Measurements from ENCODE around the gene SREBF2. TPM values are rescaled to one million over a fixed set of nuclear protein-coding genes. Genes with fewer than 3 reads are reported as not detected.

SREBF2 gene
- total RNA-seq, 1 experiment from 2014 or later = 129 TPM

DNA sequence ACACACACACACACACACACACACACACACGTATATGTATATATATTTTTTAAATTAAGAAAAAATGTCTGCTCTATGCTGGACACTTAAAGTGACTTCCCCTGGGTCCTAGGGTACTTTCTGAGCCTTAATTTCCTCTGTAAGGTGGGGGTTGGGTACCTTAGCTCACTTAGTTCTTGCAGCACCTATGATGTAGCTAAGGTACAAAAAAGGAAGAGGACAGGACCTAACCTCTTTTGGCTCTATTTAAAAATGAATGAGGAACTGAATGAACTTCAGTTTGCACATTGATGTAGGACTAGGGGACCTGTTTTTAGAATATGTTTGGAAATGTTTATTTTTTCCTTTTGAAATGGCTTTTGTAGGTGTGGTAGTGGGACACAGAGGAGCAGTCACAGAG is 11.1 kb downstream of the SREBF2 start:
- peaks cover 95% of the 10 kb centered on the region for H3K79me2 ChIP-seq (ENCODE audit: insufficient read depth, low read length)
- TF ChIP-seq SP1 (IDR thresholded peaks at IDR 0.05; ENCODE audit: low read depth) (no peak), YY1 (IDR thresholded peaks at IDR 0.05; ENCODE audit: extremely low read depth, insufficient replicate concordance, low read depth, low read length) (no peak), EZH2phosphoT487 (IDR thresholded peaks at IDR 0.05; ENCODE audit: borderline replicate concordance) (no peak), POLR2AphosphoS5 (IDR thresholded peaks at IDR 0.05; ENCODE audit: low read depth, low read length) (no peak), EGR1 (IDR thresholded peaks at IDR 0.05; ENCODE audit: low read depth) (no peak), EZH2 (IDR thresholded peaks at IDR 0.05) (no peak), JUND (IDR thresholded peaks at IDR 0.05) (no peak), POLR2A (IDR thresholded peaks at IDR 0.05; ENCODE audit: borderline replicate concordance, extremely low read depth, insufficient read depth, insufficient read length) (no peak), ELF1 (IDR thresholded peaks at IDR 0.05; ENCODE audit: borderline replicate concordance, low read depth) (no peak), ZBTB33 (IDR thresholded peaks at IDR 0.05; ENCODE audit: extremely low read depth, insufficient replicate concordance, low read length) (no peak), RAD21 (IDR thresholded peaks at IDR 0.05; ENCODE audit: low read depth) (no peak)
- TF ChIP-seq, protein P1, sequence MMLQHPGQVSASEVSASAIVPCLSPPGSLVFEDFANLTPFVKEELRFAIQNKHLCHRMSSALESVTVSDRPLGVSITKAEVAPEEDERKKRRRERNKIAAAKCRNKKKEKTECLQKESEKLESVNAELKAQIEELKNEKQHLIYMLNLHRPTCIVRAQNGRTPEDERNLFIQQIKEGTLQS (IDR thresholded peaks at IDR 0.05) = no peak
- H3K27me3 ChIP-seq (ENCODE audit: insufficient read depth, low read length) = no peaks in the 10 kb centered on the region
- no peaks in the 10 kb centered on the region for H3K9me2 ChIP-seq (ENCODE audit: insufficient read depth)
- DNase-seq (ENCODE audit: low read depth, low spot score) (no peak), ATAC-seq (no peak)
- intact Hi-C loops (cut with micrococcal nuclease) = no loop called here
- ChIA-PET CTCF (no interaction called here), POLR2A (no interaction called here), RAD21 (ENCODE audit: low non-redundant PET in 1 of 2, low total read pairs in 2 of 2, uncharacterized antibody in 2 of 2, unreplicated experiment in 2 of 2) (no interaction called here)
- BruUV-seq (replicated peaks) = no TSS peak
- H3K9ac ChIP-seq (ENCODE audit: low read length) = no peak overlapping the region
- no peaks in the 10 kb centered on the region for H3K9me3 ChIP-seq (ENCODE audit: control insufficient read depth in 1 of 2, insufficient read depth in 1 of 2, low read depth in 1 of 2, low read length in 2 of 2)
- H3K4me3 ChIP-seq (replicated peaks in 1 of 2; ENCODE audit: low read depth in 1 of 2, low read length in 2 of 2) = no peak overlapping the region
- no peak overlapping the region for H3K27ac ChIP-seq (ENCODE audit: low read depth, low read length)
- H3K4me2 ChIP-seq (ENCODE audit: low read length) = no peak overlapping the region
- peaks cover 6% of the 10 kb centered on the region for H4K20me1 ChIP-seq (ENCODE audit: insufficient read depth)
- peaks cover 22 to 29% of the 10 kb centered on the region in 2 experiments for H3K4me1 ChIP-seq (ENCODE audit: control insufficient read depth in 1 of 2, insufficient read depth in 2 of 2, low read length in 2 of 2)
- H3K36me3 ChIP-seq (ENCODE audit: control insufficient read depth in 1 of 2, insufficient read depth in 2 of 2, low read length in 2 of 2) = no peaks in the 10 kb centered on the region
- no peak overlapping the region for H2AFZ ChIP-seq (ENCODE audit: low read depth, low read length, poor library complexity, severe bottlenecking)
